NT2/D1 (cell line): ENCODE results near the gene CTNNA3.

Source experiments
- DNase-seq: peaks from one replicate; pipeline ENCODE4 v3.0.0-alpha.2; 2011; ENCODE audit warnings: low read depth, low spot score
- H3K27me3 ChIP-seq: 2 replicates; pipeline ENCODE4 v1.6.0; 2011; ENCODE audit warnings: mild to moderate bottlenecking; ENCODE audit not compliant: insufficient read length, insufficient read depth
- H3K36me3 ChIP-seq: 2 replicates; pipeline ENCODE4 v1.6.1; 2011; ENCODE audit warnings: mild to moderate bottlenecking, low read length, mixed read lengths; ENCODE audit not compliant: insufficient read depth, insufficient read length
- H3K4me1 ChIP-seq: 2 replicates; pipeline ENCODE4 v1.5.1; 2011; ENCODE audit not compliant: insufficient read depth, insufficient read length
- H3K4me3 ChIP-seq: 2 replicates; pipeline ENCODE4 v1.5.1; 2011; ENCODE audit warnings: low read depth; ENCODE audit not compliant: insufficient read length
- H3K9ac ChIP-seq: 2 replicates; pipeline ENCODE4 v1.6.0; 2011; ENCODE audit warnings: low read depth; ENCODE audit not compliant: insufficient read length
- H3K9me3 ChIP-seq: 2 replicates; pipeline ENCODE4 v1.5.1; 2011; ENCODE audit warnings: mild to moderate bottlenecking, low read length; ENCODE audit not compliant: insufficient read depth
- SUZ12 ChIP-seq: IDR thresholded peaks from 2 replicates; pipeline ENCODE4 v1.6.1; 2011; ENCODE audit not compliant: insufficient read length, insufficient read depth; ENCODE audit errors: extremely low read depth
- YY1 ChIP-seq: IDR thresholded peaks from 2 replicates; pipeline ENCODE4 v1.6.1; 2011; ENCODE audit not compliant: insufficient read length, insufficient read depth
- ZNF274 ChIP-seq: IDR thresholded peaks from 2 replicates; pipeline ENCODE4 v1.6.1; 2011; ENCODE audit warnings: mild to moderate bottlenecking, low read depth, low read length

The CTNNA3 gene

GRCh38 chr10:67386260-67386659 lies 309.7 kb downstream of the CTNNA3 start:
- TF ChIP-seq SUZ12 (no peak), YY1 (no peak), ZNF274 (no peak)
- no peaks in the 10 kb centered on the region for H3K4me1 ChIP-seq
- no peak overlapping the region for H3K4me3 ChIP-seq
- no peak for DNase-seq
- H3K9me3 ChIP-seq, result no peaks in the 10 kb centered on the region
- H3K9ac ChIP-seq, result no peak overlapping the region
- no peaks in the 10 kb centered on the region for H3K27me3 ChIP-seq
- H3K36me3 ChIP-seq, result no peaks in the 10 kb centered on the region

GRCh38 chr10:67385566-67385965 lies 310.4 kb downstream of the CTNNA3 start:
- DNase-seq, result no peak
- Histone ChIP-seq H3K4me1 (no peaks in the 10 kb centered on the region), H3K9ac (no peak overlapping the region), H3K9me3 (no peaks in the 10 kb centered on the region), H3K27me3 (no peaks in the 10 kb centered on the region), H3K4me3 (no peak overlapping the region), H3K36me3 (no peaks in the 10 kb centered on the region)
- TF ChIP-seq ZNF274 (no peak), YY1 (no peak), SUZ12 (no peak)

- Histone ChIP-seq H3K9ac (no peak overlapping the region), H3K9me3 (no peaks in the 10 kb centered on the region), H3K4me1 (no peaks in the 10 kb centered on the region), H3K4me3 (no peak overlapping the region), H3K36me3 (no peaks in the 10 kb centered on the region), H3K27me3 (no peaks in the 10 kb centered on the region)
- no peak for DNase-seq
- TF ChIP-seq YY1, result no peak
- TF ChIP-seq SUZ12, result no peak
- TF ChIP-seq ZNF274, result no peak
Measured at GRCh38 chr10:67385089-67385488, 310.9 kb downstream of the CTNNA3 start.

- H3K4me3 ChIP-seq, result no peak overlapping the region
- H3K9me3 ChIP-seq, result no peaks in the 10 kb centered on the region
- H3K36me3 ChIP-seq, result no peaks in the 10 kb centered on the region
- H3K4me1 ChIP-seq, result no peaks in the 10 kb centered on the region
- H3K9ac ChIP-seq, result no peak overlapping the region
- TF ChIP-seq YY1, result no peak
- TF ChIP-seq ZNF274, result no peak
- no peak for TF ChIP-seq SUZ12
- H3K27me3 ChIP-seq, result no peaks in the 10 kb centered on the region
- no peak for DNase-seq
Measured at GRCh38 chr10:67331121-67331910, 364.7 kb downstream of the CTNNA3 start.

GRCh38 chr10:67327626-67328535 lies 368.1 kb downstream of the CTNNA3 start:
- no peak for DNase-seq

GRCh38 chr10:67319976-67320375 lies 376.0 kb downstream of the CTNNA3 start:
- H3K36me3 ChIP-seq, result no peaks in the 10 kb centered on the region
- H3K27me3 ChIP-seq, result no peaks in the 10 kb centered on the region
- H3K9me3 ChIP-seq, result no peaks in the 10 kb centered on the region; the same call in 1 of the 2 replicates
- no peak for DNase-seq
- H3K4me3 ChIP-seq, result no peak overlapping the region
- H3K4me1 ChIP-seq, result no peaks in the 10 kb centered on the region
- no peak overlapping the region for H3K9ac ChIP-seq
- no peak for TF ChIP-seq SUZ12
- TF ChIP-seq ZNF274, result no peak
- TF ChIP-seq YY1, result no peak

More at GRCh38 chr10:67327626-67328535, 368.1 kb downstream of the CTNNA3 start:
- Histone ChIP-seq H3K36me3 (no peaks in the 10 kb centered on the region), H3K9me3 (no peaks in the 10 kb centered on the region), H3K9ac (no peak overlapping the region), H3K4me1 (no peaks in the 10 kb centered on the region), H3K27me3 (no peaks in the 10 kb centered on the region), H3K4me3 (no peak overlapping the region)
- TF ChIP-seq SUZ12, result no peak
- TF ChIP-seq YY1, result no peak
- no peak for TF ChIP-seq ZNF274

GRCh38 chr10:67308912-67309311 lies 387.1 kb downstream of the CTNNA3 start:
- Histone ChIP-seq H3K36me3 (no peaks in the 10 kb centered on the region), H3K4me1 (no peaks in the 10 kb centered on the region), H3K27me3 (no peaks in the 10 kb centered on the region), H3K9ac (no peak overlapping the region), H3K9me3 (no peaks in the 10 kb centered on the region), H3K4me3 (no peak overlapping the region)
- DNase-seq, result no peak
- TF ChIP-seq YY1 (no peak), ZNF274 (no peak), SUZ12 (no peak)
